CD4-positive, alpha-beta T cell (primary cell): Measurements from ENCODE around the gene CTNNA2. TPM values are rescaled to one million over a fixed set of nuclear protein-coding genes. Genes with fewer than 3 reads are reported as not detected.

Source experiments
- ATAC-seq: fragments of 200-7000 bp; cut with Tn5 transposase; one replicate; pipeline ENCODE4 v1.10.0; 2022; ENCODE audit warnings: mild to moderate bottlenecking; ENCODE audit not compliant: poor library complexity
- CTCF ChIA-PET: fragments of 350-600 bp; sonication (Branson Sonifier 250); formaldehyde crosslinking; loops from one replicate; lab custom pipeline; 2021; ENCODE audit warnings: antibody characterized with exemption, inconsistent platforms; lab: Charles Lee
- POLR2A ChIA-PET: fragments of 350-600 bp; sonication (Branson Sonifier 250); formaldehyde crosslinking; loops from one replicate; lab custom pipeline; 2021; ENCODE audit warnings: antibody characterized with exemption, inconsistent platforms; lab: Charles Lee
- DNase-seq, 14 experiments: peaks; one replicate each; pipeline ENCODE4 v3.0.0-alpha.2; 2013 to 2020; ENCODE audit warnings: mixed read lengths in 2 of 14
- H3K27ac ChIP-seq, 2 donors: one replicate each; pipeline versions ENCODE4 v1.5.1 to v1.7.0; 2013; ENCODE audit warnings: low read length in 2 of 2, low read depth in 1 of 2, mild to moderate bottlenecking in 1 of 2
- H3K27me3 ChIP-seq, 2 experiments: 1 replicate in 1 of 2; 2 replicates in 1 of 2; pipeline versions ENCODE4 v1.6.1 to v1.7.0; 2013; ENCODE audit warnings: low read length in 2 of 2, control low read depth in 1 of 2, mild to moderate bottlenecking in 1 of 2, moderate library complexity in 1 of 2; ENCODE audit not compliant: insufficient read depth in 2 of 2, control insufficient read depth in 1 of 2
- H3K36me3 ChIP-seq: one replicate; pipeline ENCODE4 v1.6.1; 2013; ENCODE audit warnings: low read length, control low read depth; ENCODE audit not compliant: insufficient read depth
- H3K4me1 ChIP-seq: one replicate; pipeline ENCODE4 v1.6.1; 2013; ENCODE audit warnings: low read length, control low read depth; ENCODE audit not compliant: insufficient read depth
- H3K4me3 ChIP-seq: one replicate; pipeline ENCODE4 v1.5.1; 2013; ENCODE audit warnings: mild to moderate bottlenecking, low read length, moderate library complexity
- H3K9me3 ChIP-seq, 2 experiments: 1 replicate in 1 of 2; 2 replicates in 1 of 2; pipeline versions ENCODE4 v1.6.1 to v1.7.0; 2013; ENCODE audit warnings: low read length in 2 of 2, mild to moderate bottlenecking in 2 of 2, control low read depth in 1 of 2, moderate library complexity in 1 of 2; ENCODE audit not compliant: control insufficient read depth in 1 of 2, insufficient read depth in 1 of 2
- H3K27ac Mint-ChIP-seq: one replicate; pipeline ENCODE4 v1.8.0; 2020; ENCODE audit warnings: mixed read lengths
- H3K27me3 Mint-ChIP-seq: one replicate; pipeline ENCODE4 v1.8.0; 2021; ENCODE audit warnings: mixed read lengths
- H3K36me3 Mint-ChIP-seq: one replicate; pipeline ENCODE4 v1.8.0; 2021; ENCODE audit warnings: low read depth, mixed read lengths
- H3K4me1 Mint-ChIP-seq: one replicate; pipeline ENCODE4 v1.8.0; 2021; ENCODE audit warnings: low read depth, mixed read lengths
- H3K4me3 Mint-ChIP-seq: one replicate; pipeline ENCODE4 v1.8.0; 2020; ENCODE audit warnings: mild to moderate bottlenecking, mixed read lengths
- H3K9me3 Mint-ChIP-seq: one replicate; pipeline ENCODE4 v1.8.0; 2020; ENCODE audit warnings: mixed read lengths
- intact Hi-C, 2 experiments: fragments of 100-400 bp; cut with DNase I in 1 of 2; cut with micrococcal nuclease in 1 of 2; formaldehyde crosslinking; loops; one replicate each; pipeline versions ENCODE4 v1.15.1 to v1.9.0; 2023 to 2025; cut with DNase I, micrococcal nuclease
- total RNA-seq, 174 experiments: library from RNA in 2 of 174; stranded (reverse) in 2 of 174; gene quantifications; one replicate each; pipeline ENCODE4 v1.2.3 and lab custom pipeline; 2021 to 2026
- TF ChIP-seq, protein P1 (sequence below): fragments of 200-600 bp; IDR thresholded peaks from one replicate; pipeline ENCODE4 v1.8.0; 2022; ENCODE audit warnings: antibody characterized with exemption, mild to moderate bottlenecking

CTNNA2 gene
- total RNA-seq, 2 experiments from 2014 or later, result not detected

DNA sequence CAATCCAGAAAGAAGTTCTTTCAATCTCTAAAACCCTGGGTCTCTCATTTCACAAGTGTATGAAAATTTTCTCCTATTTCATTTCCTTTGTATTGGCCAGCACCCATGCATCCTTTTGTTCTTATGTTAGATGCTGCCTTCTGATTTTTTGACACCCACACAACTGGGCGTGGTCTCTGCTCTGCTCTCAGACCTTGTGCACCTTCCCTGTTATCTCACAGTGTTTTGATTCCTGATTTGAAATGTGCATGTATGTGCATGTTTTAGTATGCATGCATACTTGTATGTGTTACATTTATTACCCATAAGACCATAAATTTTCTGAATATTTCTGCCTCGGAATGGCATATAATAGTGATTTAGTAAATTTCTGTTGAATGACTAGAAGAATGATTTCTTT is 152.2 kb downstream of the CTNNA2 start:
- Histone ChIP-seq H3K27ac (no peak overlapping the region), H3K9me3 (peaks cover 0 to 9% of the 10 kb centered on the region in 2 experiments), H3K36me3 (no peaks in the 10 kb centered on the region), H3K4me3 (no peak overlapping the region), H3K4me1 (no peaks in the 10 kb centered on the region), H3K27me3 (no peaks in the 10 kb centered on the region)
- ChIA-PET POLR2A (no interaction called here), CTCF (no interaction called here)
- intact Hi-C loops, result no loop called here
- Mint-ChIP-seq H3K27ac (no peak overlapping the region), H3K9me3 (peaks cover 15% of the 10 kb centered on the region), H3K36me3 (no peaks in the 10 kb centered on the region), H3K27me3 (no peaks in the 10 kb centered on the region), H3K4me1 (no peaks in the 10 kb centered on the region), H3K4me3 (no peak overlapping the region)
- ATAC-seq (no peak), DNase-seq (no peak)
- TF ChIP-seq, protein P1, sequence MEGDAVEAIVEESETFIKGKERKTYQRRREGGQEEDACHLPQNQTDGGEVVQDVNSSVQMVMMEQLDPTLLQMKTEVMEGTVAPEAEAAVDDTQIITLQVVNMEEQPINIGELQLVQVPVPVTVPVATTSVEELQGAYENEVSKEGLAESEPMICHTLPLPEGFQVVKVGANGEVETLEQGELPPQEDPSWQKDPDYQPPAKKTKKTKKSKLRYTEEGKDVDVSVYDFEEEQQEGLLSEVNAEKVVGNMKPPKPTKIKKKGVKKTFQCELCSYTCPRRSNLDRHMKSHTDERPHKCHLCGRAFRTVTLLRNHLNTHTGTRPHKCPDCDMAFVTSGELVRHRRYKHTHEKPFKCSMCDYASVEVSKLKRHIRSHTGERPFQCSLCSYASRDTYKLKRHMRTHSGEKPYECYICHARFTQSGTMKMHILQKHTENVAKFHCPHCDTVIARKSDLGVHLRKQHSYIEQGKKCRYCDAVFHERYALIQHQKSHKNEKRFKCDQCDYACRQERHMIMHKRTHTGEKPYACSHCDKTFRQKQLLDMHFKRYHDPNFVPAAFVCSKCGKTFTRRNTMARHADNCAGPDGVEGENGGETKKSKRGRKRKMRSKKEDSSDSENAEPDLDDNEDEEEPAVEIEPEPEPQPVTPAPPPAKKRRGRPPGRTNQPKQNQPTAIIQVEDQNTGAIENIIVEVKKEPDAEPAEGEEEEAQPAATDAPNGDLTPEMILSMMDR, result no peak

DNA sequence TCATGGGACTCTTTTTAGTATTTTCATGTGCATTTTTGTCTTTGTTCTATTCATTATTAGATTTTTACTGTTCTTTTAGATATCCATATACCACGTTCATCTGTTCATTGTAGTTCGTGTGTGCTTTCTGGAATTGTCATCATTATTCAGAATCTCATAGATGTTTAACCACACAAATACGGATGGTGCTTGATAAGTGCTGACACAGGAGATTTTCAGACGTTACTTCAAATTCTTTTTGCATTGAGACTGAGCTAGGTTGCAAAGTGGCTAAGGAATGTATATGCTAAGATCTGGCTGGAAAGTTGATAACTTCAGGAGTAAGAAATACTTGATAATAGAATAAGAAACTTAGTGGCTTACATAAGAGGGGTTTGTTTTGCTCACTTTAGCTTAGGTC is 153.6 kb downstream of the CTNNA2 start:
- no peak for ATAC-seq
- H3K4me1 Mint-ChIP-seq, result no peaks in the 10 kb centered on the region
- intact Hi-C loops, result no loop called here
- no peak overlapping the region for H3K27ac Mint-ChIP-seq
- Histone ChIP-seq H3K4me1 (no peaks in the 10 kb centered on the region), H3K9me3 (peaks cover 0 to 13% of the 10 kb centered on the region in 2 experiments), H3K27me3 (no peaks in the 10 kb centered on the region), H3K36me3 (no peaks in the 10 kb centered on the region), H3K4me3 (no peak overlapping the region), H3K27ac (no peak overlapping the region)
- H3K4me3 Mint-ChIP-seq, result no peak overlapping the region
- peaks cover 13% of the 10 kb centered on the region for H3K9me3 Mint-ChIP-seq
- no peak for DNase-seq
- ChIA-PET CTCF (no interaction called here), POLR2A (no interaction called here)
- TF ChIP-seq, protein P1, result no peak
- no peaks in the 10 kb centered on the region for H3K36me3 Mint-ChIP-seq
- H3K27me3 Mint-ChIP-seq, result no peaks in the 10 kb centered on the region

DNA sequence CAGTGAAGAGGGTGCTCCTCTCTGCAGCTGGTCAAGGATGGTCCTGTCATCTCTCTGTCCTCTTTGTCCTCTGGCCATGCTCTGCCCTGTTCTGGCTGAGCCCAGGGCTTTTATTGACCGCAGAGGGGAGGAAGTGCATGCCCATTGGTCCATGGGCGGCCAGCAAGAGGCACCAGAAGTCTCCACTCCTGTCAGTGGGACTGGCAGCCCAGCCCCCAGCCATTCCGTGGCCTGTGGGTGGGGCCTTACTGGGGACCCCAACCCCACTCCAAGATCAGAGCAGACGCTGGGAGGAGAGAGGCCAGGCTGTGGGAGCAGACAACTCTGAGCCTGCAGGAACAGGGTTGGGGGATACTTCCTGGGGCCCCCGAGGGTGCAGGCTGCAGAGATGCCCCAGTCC is 156.9 kb downstream of the CTNNA2 start:
- ChIA-PET POLR2A (no interaction called here), CTCF (no interaction called here)
- Histone ChIP-seq H3K9me3 (peaks cover 0 to 16% of the 10 kb centered on the region in 2 experiments), H3K36me3 (no peaks in the 10 kb centered on the region), H3K27me3 (no peaks in the 10 kb centered on the region), H3K4me3 (no peak overlapping the region), H3K27ac (no peak overlapping the region), H3K4me1 (no peaks in the 10 kb centered on the region)
- no peaks in the 10 kb centered on the region for H3K27me3 Mint-ChIP-seq
- no peaks in the 10 kb centered on the region for H3K4me1 Mint-ChIP-seq
- H3K27ac Mint-ChIP-seq, result no peak overlapping the region
- no peaks in the 10 kb centered on the region for H3K36me3 Mint-ChIP-seq
- no peak for DNase-seq
- peaks cover 5% of the 10 kb centered on the region for H3K9me3 Mint-ChIP-seq
- TF ChIP-seq, protein P1, result no peak
- no peak overlapping the region for H3K4me3 Mint-ChIP-seq
- intact Hi-C loops, result no loop called here
- no peak for ATAC-seq
